Activated naive CD8-positive, alpha-beta T cell treated with anti-CD3 and anti-CD28 coated beads, Interleukin-2, amount 50 U/mL, for 16 hours (primary cell): ENCODE data around the gene JSRP1.

Source experiments
- DNase-seq: peaks from one replicate; pipeline ENCODE4 v3.0.0-alpha.2; 2020; ENCODE audit warnings: low read depth, low spot score

Gene JSRP1

GRCh38 chr19:2216361-2217225 lies 39.6 kb downstream of the JSRP1 start:
- no peak for DNase-seq

GRCh38 chr19:2215281-2215751 lies 40.9 kb downstream of the JSRP1 start:
- no peak for DNase-seq

- DNase-seq = no peak
Observed at GRCh38 chr19:2214251-2214650, 42.0 kb downstream of the JSRP1 start.

- no peak for DNase-seq
Observed at GRCh38 chr19:2213799-2214198, 42.4 kb downstream of the JSRP1 start.

GRCh38 chr19:2212861-2213711 lies 43.1 kb downstream of the JSRP1 start:
- no peak for DNase-seq

- no peak for DNase-seq
Observed at GRCh38 chr19:2210987-2211740, 45.1 kb downstream of the JSRP1 start.

GRCh38 chr19:2210206-2210605 lies 46.0 kb downstream of the JSRP1 start:
- no peak for DNase-seq

- no peak for DNase-seq
Observed at GRCh38 chr19:2209408-2209807, 46.8 kb downstream of the JSRP1 start.

GRCh38 chr19:2208975-2209374 lies 47.2 kb downstream of the JSRP1 start:
- no peak for DNase-seq

GRCh38 chr19:2207991-2208860 lies 48.0 kb downstream of the JSRP1 start:
- DNase-seq = no peak

GRCh38 chr19:2207008-2207407 lies 49.2 kb downstream of the JSRP1 start:
- no peak for DNase-seq

- no peak for DNase-seq
Observed at GRCh38 chr19:2202366-2202765, 53.9 kb downstream of the JSRP1 start.
